ENCODE results near the gene CCND3. TPM values are rescaled to one million over a fixed set of nuclear protein-coding genes. Genes with fewer than 3 reads are reported as not detected.

The CCND3 gene
- polyA plus RNA-seq, 1 experiment: 25.8 TPM

DNA sequence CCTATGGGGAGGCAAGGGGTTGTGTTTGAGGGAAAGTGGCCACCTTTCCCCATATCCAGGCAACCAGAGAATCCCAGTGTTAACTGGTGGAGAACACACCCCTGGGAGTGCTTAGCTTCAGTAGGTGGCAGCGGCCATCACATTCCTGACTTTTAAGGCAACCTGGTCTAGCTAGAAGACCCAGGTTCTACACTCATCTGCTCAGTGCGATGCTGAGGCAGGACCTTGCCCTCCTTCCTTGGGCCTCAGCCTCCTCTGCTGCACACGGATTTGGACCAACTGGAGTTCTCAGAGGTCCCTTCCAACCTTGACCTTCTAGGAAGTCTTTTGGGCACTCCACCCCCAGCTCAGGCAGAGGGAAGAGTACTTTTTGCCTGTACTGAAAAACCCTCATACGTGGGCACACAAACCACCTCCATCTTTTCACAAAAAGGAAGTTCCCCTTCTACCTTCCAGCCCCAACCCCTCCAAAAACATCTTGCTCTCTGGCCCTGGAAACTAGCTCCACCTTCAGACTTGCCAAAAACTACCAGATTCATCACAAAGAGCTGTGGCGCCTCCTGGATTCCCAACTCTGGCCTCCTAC, 2.9 kb downstream of the CCND3 start:
- H3K27me3 ChIP-seq (ENCODE audit: control insufficient read depth, insufficient read depth, low read length): no peaks in the 10 kb centered on the region
- TF ChIP-seq CTCF (IDR thresholded peaks at IDR 0.05; ENCODE audit: low read depth, low read length): no peak
- no peak for DNase-seq (ENCODE audit: low read depth, low spot score)
- CTCF ChIA-PET: interaction anchor here (1.0 to 12.9 kb wide), 5 partner anchors 17 to 151 kb away, joined by 4 to 145 read pairs (median 36); partner anchors contain the start of genes BYSL, MED20 and TOMM6
- peak overlapping the region; percentile 57 for H3K27ac ChIP-seq (ENCODE audit: low read depth, low read length)
- H3K4me3 ChIP-seq (ENCODE audit: low read depth, low read length): peak overlapping the region; percentile 98; the same call in 1 of the 2 replicates
- peaks cover 3% of the 10 kb centered on the region; the same call in 1 of the 2 replicates for H3K9me3 ChIP-seq (ENCODE audit: control insufficient read depth, insufficient read depth, low read length)
- POLR2A ChIA-PET: interaction anchor here (1.0 to 1.7 kb wide), 4 partner anchors 12 to 107 kb away, joined by 3 to 6 read pairs (median 4); partner anchors contain the start of gene BYSL

- no peak overlapping the region for H3K27ac ChIP-seq (ENCODE audit: low read depth, low read length)
- peaks cover 3% of the 10 kb centered on the region; the same call in 1 of the 2 replicates for H3K9me3 ChIP-seq (ENCODE audit: control insufficient read depth, insufficient read depth, low read length)
- H3K4me3 ChIP-seq (ENCODE audit: low read depth, low read length): no peak overlapping the region
- H3K27me3 ChIP-seq (ENCODE audit: control insufficient read depth, insufficient read depth, low read length): no peaks in the 10 kb centered on the region
- no peak for DNase-seq (ENCODE audit: low read depth, low spot score)
- TF ChIP-seq CTCF (IDR thresholded peaks at IDR 0.05; ENCODE audit: low read depth, low read length): no peak
- POLR2A ChIA-PET: interaction anchor here (0.7 to 1.2 kb wide), 2 partner anchors 16 to 106 kb away, joined by 3 to 4 read pairs; partner anchors contain the start of gene BYSL
- CTCF ChIA-PET: interaction anchor here (0.9 to 12.9 kb wide), 5 partner anchors 16 to 151 kb away, joined by 3 to 145 read pairs (median 36); partner anchors contain the start of genes BYSL, MED20 and TOMM6
These were observed 3.6 kb downstream of the CCND3 start for GRCh38 chr6:41937861-41938574.

GRCh38 chr6:41937472-41937860, 4.1 kb downstream of the CCND3 start:
- Histone ChIP-seq H3K27ac (ENCODE audit: low read depth, low read length) (no peak overlapping the region), H3K9me3 (ENCODE audit: control insufficient read depth, insufficient read depth, low read length) (peaks cover 3% of the 10 kb centered on the region; the same call in 1 of the 2 replicates), H3K4me3 (ENCODE audit: low read depth, low read length) (no peak overlapping the region), H3K27me3 (ENCODE audit: control insufficient read depth, insufficient read depth, low read length) (no peaks in the 10 kb centered on the region)
- DNase-seq (ENCODE audit: low read depth, low spot score): no peak
- TF ChIP-seq CTCF (IDR thresholded peaks at IDR 0.05; ENCODE audit: low read depth, low read length): no peak
- ChIA-PET CTCF (interaction anchor here (0.9 to 12.9 kb wide), 6 partner anchors 10 to 150 kb away, joined by 3 to 145 read pairs (median 32); partner anchors contain the start of genes BYSL, MED20 and TOMM6), POLR2A (no interaction called here)

GRCh38 chr6:41936073-41936837, 5.4 kb downstream of the CCND3 start:
- ChIA-PET POLR2A (interaction anchor here (0.5 to 1.5 kb wide), 5 partner anchors 9 to 143 kb away, joined by 3 to 6 read pairs (median 4); partner anchors contain the start of genes BYSL and MED20), CTCF (interaction anchor here (0.5 to 12.9 kb wide), 16 partner anchors 9 to 569 kb away, joined by 3 to 145 read pairs (median 4); partner anchors contain the start of genes BYSL, MED20, TAF8 and TOMM6)
- no peak overlapping the region for H3K4me3 ChIP-seq (ENCODE audit: low read depth, low read length)

More at GRCh38 chr6:41936073-41936837, 5.4 kb downstream of the CCND3 start:
- TF ChIP-seq CTCF (IDR thresholded peaks at IDR 0.05; ENCODE audit: low read depth, low read length): peak; percentile 94
- H3K27me3 ChIP-seq (ENCODE audit: control insufficient read depth, insufficient read depth, low read length): no peaks in the 10 kb centered on the region
- H3K27ac ChIP-seq (ENCODE audit: low read depth, low read length): peak overlapping the region; percentile 47
- DNase-seq (ENCODE audit: low read depth, low spot score): peak; percentile 65
- H3K9me3 ChIP-seq (ENCODE audit: control insufficient read depth, insufficient read depth, low read length): peaks cover 3% of the 10 kb centered on the region; the same call in 1 of the 2 replicates
